ENCODE measurements around the gene PIGK. TPM values are rescaled to one million over a fixed set of nuclear protein-coding genes. Genes with fewer than 3 reads are reported as not detected.

PIGK gene
- total RNA-seq, 4 donors from 2014 or later = 23.5 to 41.0 (median 28.3) TPM

DNA sequence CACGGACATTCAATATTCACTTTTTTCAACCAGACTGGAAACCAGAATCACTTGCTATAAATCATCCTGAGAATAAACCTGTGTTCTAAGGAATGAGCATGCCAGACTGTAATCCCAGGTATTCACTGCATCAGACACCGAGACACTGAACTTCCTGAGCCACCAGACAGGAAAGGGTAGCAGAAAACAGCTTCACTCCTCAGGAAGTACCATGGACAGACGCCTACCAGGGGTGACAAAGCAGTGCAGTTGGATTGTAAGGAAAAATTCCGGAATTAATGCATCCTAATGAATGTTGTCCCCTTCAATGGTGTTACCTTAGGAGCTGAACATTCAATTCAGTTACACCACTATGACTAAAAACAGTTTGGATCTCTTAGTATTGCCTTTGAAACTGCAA is 156.1 kb downstream of the PIGK start:
- no peak overlapping the region for H3K27ac ChIP-seq
- intact Hi-C loops (cut with DNase I) = no loop called here
- WGBS, 2 donors = 54 to 58% methylated on average over 4 of the region's 4 CpGs
- H3K36me3 ChIP-seq = no peaks in the 10 kb centered on the region
- no peak for DNase-seq
- no peak overlapping the region for H3K4me3 ChIP-seq (replicated peaks in 1 of 3)
- no peaks in the 10 kb centered on the region for H3K27me3 ChIP-seq
- H3K4me1 ChIP-seq = no peaks in the 10 kb centered on the region
- H3K9me3 ChIP-seq = no peaks in the 10 kb centered on the region
- no peak for TF ChIP-seq POLR2A (IDR thresholded peaks at IDR 0.05)
- TF ChIP-seq, protein P1, sequence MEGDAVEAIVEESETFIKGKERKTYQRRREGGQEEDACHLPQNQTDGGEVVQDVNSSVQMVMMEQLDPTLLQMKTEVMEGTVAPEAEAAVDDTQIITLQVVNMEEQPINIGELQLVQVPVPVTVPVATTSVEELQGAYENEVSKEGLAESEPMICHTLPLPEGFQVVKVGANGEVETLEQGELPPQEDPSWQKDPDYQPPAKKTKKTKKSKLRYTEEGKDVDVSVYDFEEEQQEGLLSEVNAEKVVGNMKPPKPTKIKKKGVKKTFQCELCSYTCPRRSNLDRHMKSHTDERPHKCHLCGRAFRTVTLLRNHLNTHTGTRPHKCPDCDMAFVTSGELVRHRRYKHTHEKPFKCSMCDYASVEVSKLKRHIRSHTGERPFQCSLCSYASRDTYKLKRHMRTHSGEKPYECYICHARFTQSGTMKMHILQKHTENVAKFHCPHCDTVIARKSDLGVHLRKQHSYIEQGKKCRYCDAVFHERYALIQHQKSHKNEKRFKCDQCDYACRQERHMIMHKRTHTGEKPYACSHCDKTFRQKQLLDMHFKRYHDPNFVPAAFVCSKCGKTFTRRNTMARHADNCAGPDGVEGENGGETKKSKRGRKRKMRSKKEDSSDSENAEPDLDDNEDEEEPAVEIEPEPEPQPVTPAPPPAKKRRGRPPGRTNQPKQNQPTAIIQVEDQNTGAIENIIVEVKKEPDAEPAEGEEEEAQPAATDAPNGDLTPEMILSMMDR (IDR thresholded peaks at IDR 0.05) = no peak

DNA sequence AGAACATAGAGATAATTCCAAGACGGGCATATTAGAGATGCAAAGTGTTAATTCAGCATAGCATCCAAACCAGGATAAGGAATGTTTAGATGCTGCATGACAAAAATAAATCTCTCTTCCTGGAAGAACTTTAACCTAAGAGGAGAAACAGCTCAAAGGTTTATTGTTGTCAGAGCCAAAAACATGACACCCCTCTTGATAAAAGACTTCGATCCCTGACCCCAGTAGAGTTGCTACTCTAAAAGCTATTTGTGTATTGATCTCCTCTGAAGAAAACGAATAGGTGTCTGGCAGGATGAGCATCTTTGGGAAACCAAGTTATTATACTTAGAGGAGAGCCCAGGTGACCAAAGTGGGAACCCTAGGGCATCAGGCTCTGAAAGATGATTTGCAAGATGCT is 158.1 kb downstream of the PIGK start:
- Histone ChIP-seq H3K27me3 (no peaks in the 10 kb centered on the region), H3K36me3 (no peaks in the 10 kb centered on the region), H3K27ac (no peak overlapping the region), H3K9me3 (no peaks in the 10 kb centered on the region), H3K4me3 (replicated peaks in 1 of 3) (no peak overlapping the region), H3K4me1 (no peaks in the 10 kb centered on the region)
- intact Hi-C loops (cut with DNase I) = no loop called here
- TF ChIP-seq, protein P1 (IDR thresholded peaks at IDR 0.05) = no peak
- TF ChIP-seq POLR2A (IDR thresholded peaks at IDR 0.05) = no peak
- 71 to 75% methylated on average over 3 of the region's 3 CpGs for WGBS, 2 donors
- DNase-seq = no peak

DNA sequence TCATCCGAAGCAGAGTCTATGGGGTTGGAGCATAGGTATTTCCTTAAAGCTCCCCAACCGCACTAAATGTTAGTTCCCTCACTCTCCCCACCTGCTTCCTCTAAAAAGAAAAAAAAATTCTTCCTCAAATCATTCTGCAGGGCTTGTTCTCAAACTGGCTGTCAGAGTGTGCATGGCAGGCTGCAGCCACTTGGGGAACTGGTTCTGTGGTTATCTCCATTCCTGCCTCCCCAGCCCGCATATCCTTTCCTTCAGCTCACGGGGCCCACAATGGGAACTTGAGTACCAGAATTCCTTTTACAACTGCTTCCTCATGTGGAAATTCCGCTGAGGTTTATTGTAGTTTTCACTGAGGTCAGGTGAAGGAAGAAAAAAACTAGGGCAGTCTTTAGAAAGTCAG is 159.2 kb downstream of the PIGK start:
- no peak overlapping the region for H3K27ac ChIP-seq
- no peaks in the 10 kb centered on the region for H3K4me1 ChIP-seq
- no peak overlapping the region for H3K4me3 ChIP-seq (replicated peaks in 1 of 3)
- DNase-seq = no peak
- H3K36me3 ChIP-seq = no peaks in the 10 kb centered on the region
- TF ChIP-seq, protein P1 (IDR thresholded peaks at IDR 0.05) = no peak
- no peak for TF ChIP-seq POLR2A (IDR thresholded peaks at IDR 0.05)
- 30 to 42% methylated on average over 5 of the region's 5 CpGs for WGBS, 2 donors
- no peaks in the 10 kb centered on the region for H3K9me3 ChIP-seq
- H3K27me3 ChIP-seq = no peaks in the 10 kb centered on the region
- intact Hi-C loops (cut with DNase I) = no loop called here

DNA sequence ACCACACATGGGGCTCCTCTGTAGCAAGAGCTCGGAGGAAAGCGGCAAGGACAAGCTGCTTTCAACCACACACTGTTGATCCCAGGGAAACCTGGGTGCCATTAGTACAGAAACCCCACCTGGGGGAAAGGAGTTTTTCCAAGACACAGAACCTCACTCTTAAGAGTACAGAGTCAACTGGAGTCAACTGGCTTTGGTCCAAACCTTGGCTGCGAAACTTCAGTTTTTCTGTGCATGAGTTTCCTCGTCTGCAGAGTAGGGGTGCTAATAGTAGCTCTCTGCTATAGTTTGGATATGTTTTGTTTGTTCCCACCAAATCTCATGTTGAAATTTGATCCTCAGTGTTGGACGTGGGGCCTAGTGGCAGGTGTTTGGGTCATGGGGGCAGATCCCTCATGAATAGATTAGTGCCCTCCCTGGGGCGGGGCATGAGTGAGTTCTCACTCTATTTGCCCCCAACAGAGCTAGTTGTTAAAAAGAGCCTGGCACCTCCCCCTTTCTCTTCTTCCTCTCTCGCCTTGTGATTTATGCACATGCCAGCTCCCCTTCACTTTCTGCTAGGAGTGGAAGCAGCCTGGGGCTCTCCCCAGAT is 161.1 kb downstream of the PIGK start:
- Histone ChIP-seq H3K27me3 (no peaks in the 10 kb centered on the region), H3K36me3 (no peaks in the 10 kb centered on the region), H3K4me1 (no peaks in the 10 kb centered on the region), H3K9me3 (no peaks in the 10 kb centered on the region), H3K27ac (no peak overlapping the region), H3K4me3 (replicated peaks in 1 of 3) (no peak overlapping the region)
- no peak for DNase-seq
- intact Hi-C loops (cut with DNase I) = no loop called here
- WGBS, 2 donors = 77 to 82% methylated on average over 7 of the region's 7 CpGs
- TF ChIP-seq POLR2A (IDR thresholded peaks at IDR 0.05) = no peak
- TF ChIP-seq, protein P1 (IDR thresholded peaks at IDR 0.05) = no peak

DNA sequence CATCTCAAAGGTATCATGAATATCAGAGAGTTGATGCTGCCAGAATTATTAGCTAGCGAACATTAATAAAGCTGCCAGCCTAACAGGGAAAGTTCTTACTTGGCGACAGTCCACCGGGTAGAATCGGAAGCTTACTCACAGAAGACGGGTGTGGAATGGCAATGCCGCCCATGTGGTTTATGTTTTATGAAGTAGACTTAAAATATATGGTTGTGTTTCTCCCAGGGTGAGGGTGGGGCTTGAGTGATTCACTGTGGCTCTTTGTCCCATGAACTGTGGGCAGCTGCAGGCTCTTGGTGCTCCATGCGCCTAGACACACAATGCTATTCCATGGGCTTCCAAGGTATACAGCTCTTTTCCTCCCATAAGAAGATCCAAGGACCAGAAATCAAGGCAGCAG is 162.7 kb downstream of the PIGK start:
- WGBS, 2 donors = 93 to 94% methylated on average over 7 of the region's 7 CpGs
- H3K4me3 ChIP-seq (replicated peaks in 1 of 3) = no peak overlapping the region
- H3K4me1 ChIP-seq = no peaks in the 10 kb centered on the region
- no peak for DNase-seq
- no peaks in the 10 kb centered on the region for H3K27me3 ChIP-seq
- H3K36me3 ChIP-seq = no peaks in the 10 kb centered on the region
- intact Hi-C loops (cut with DNase I) = no loop called here
- TF ChIP-seq POLR2A (IDR thresholded peaks at IDR 0.05) = no peak
- TF ChIP-seq, protein P1 (IDR thresholded peaks at IDR 0.05) = no peak
- H3K27ac ChIP-seq = no peak overlapping the region
- no peaks in the 10 kb centered on the region for H3K9me3 ChIP-seq
